Measurements from ENCODE around the gene PI4KA.
"Not testable (repeated sequence)": the region's sequence is repeated elsewhere in the genome, so short reads cannot be mapped to it uniquely, and the experiment has no call there.

PI4KA gene

DNA sequence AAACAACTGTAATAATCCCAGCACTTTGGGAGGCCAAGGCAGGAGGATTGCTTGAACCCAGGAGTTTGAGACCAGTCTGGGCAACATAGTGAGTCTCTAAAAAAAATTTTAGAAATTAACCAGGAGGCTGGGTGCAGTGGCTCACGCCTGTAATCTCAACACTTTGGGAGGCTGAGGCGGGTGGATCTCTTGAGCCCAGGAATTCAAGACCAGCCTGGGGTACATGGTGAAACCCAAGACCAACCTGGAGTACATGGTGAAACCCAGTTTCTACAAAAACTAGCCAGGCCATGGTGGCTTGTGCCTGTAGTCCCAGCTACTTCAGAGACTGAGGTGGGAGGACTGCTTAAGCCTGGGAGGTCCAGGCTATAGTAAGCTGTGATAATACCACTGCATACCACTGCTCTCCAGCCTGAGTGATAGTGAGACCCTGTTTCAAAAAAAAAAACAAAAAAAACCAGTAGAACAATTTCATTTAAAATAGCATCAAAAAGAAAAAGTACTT lies 11.2 kb downstream of the PI4KA start:
- no peak for DNase-seq (ENCODE audit: low read depth in 2 of 2)

DNA sequence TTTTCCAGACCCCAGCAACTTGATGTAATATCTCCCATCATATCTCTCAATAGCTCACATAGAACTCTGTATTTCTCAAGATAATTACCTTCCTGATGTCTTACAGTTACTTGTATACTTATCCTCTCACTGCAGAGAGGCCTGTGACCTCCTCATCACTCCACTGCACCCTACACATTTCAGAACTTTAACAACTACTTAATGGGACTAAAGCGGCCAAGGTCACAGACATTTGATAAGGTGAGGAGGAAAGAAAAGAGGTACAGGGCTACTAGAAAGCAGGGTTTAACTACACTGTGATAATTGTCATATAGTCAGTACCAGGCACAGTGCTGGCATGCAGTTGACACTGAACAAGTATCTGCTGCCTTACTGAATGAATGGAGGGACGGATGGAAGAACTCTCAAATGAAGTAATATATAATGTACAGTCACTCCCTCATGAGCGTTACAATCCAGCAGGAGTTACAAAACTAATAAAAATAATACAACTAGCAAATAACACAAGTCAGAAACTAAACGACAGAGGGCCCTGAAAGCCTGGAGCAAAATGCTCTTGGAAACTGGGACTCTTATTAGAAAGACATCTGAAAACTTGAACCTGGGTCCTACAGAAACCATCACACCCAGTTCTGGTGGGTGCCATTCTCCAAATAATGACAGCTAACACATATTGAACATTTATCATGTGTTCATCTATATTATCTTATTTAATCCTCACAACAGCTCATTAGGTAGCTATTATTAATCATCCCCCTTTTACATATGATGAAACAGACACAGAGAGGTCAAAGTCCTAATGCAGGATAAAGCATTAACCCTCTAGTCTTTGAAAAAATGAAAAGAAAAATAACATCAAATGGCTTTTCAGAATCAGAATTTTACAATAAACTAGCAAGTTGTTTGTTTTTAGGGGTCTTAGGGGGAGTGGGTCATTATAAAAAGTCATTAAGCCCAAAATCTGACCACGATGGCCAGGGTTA lies 14.3 kb downstream of the PI4KA start:
- DNase-seq (ENCODE audit: low read depth in 2 of 2) = no peak

- no peak for DNase-seq (ENCODE audit: low read depth in 2 of 2)
Measured at GRCh38 chr22:20843501-20843900, 15.1 kb downstream of the PI4KA start.

GRCh38 chr22:20840646-20841371 lies 17.8 kb downstream of the PI4KA start:
- no peak for DNase-seq (ENCODE audit: low read depth in 2 of 2)

GRCh38 chr22:20839837-20840645 lies 18.6 kb downstream of the PI4KA start:
- DNase-seq (ENCODE audit: low read depth in 2 of 2) = no peak

- not testable (repeated sequence) for DNase-seq (ENCODE audit: low read depth in 2 of 2)
Measured at GRCh38 chr22:20839354-20839753, 19.3 kb downstream of the PI4KA start.

- DNase-seq (ENCODE audit: low read depth in 2 of 2) = no peak
Measured at GRCh38 chr22:20836987-20837823, 21.4 kb downstream of the PI4KA start.

GRCh38 chr22:20834725-20835124 lies 23.9 kb downstream of the PI4KA start:
- no peak for DNase-seq (ENCODE audit: low read depth in 2 of 2)

- DNase-seq (ENCODE audit: low read depth in 2 of 2) = no peak
Measured at GRCh38 chr22:20834206-20834605, 24.4 kb downstream of the PI4KA start.

- no peak for DNase-seq (ENCODE audit: low read depth in 2 of 2)
Measured at GRCh38 chr22:20833225-20833665, 25.4 kb downstream of the PI4KA start.

DNA sequence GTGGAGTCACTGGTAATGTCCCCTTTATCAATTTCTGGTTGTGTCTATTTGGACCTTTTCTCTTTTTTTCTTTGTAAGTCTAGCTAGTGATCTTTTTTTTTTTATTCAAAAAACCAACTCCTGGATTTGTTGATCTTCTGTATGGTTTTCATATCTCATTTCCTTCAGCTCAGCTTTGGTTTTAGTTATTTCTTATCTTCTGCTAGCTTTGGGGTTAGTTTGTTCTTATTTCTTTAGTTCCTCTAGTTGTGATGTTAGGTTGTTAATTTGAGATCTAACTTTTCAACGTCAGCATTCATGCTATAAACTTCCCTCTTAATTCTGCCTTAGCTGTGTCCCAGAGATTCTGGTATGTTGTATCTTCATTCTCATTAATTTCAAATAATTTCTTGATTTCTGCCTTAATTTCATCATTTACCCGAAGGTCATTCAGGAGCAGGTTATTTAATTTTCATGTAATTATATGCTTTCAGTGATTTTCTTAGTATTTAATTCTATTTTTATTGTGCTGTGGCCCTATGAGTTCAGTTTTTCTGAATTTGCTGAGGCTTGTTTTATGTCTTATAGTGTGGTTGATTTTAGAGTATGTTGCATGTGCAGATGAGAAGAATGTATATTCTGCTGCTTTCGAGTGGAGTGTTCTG lies 29.0 kb downstream of the PI4KA start:
- no peak for DNase-seq (ENCODE audit: low read depth in 2 of 2)

- not testable (repeated sequence) for DNase-seq (ENCODE audit: low read depth in 2 of 2)
Measured at GRCh38 chr22:20826373-20827152, 32.0 kb downstream of the PI4KA start.

- DNase-seq (ENCODE audit: low read depth in 2 of 2) = no peak
Measured at GRCh38 chr22:20825624-20826023, 33.0 kb downstream of the PI4KA start.

DNA sequence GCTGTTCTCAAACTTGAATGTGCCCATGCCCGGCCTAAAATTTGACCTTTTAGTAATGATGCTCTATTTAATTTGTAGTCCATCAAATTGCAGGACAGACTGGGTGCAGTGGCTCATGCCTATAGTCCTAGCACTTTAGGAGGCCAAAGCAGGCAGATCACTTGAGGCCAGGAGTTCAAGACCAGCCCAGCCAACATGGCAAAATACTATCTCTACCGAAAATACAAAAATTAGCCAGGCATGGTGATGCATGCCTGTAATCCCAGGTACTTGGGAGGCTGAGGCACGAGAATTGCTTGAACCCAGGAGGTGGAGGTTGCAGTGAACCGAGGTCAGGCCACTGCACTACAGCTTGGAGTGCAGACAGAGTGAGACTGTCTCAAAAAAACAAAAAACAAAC lies 33.4 kb downstream of the PI4KA start:
- DNase-seq (ENCODE audit: low read depth in 2 of 2) = not testable (repeated sequence)

DNA sequence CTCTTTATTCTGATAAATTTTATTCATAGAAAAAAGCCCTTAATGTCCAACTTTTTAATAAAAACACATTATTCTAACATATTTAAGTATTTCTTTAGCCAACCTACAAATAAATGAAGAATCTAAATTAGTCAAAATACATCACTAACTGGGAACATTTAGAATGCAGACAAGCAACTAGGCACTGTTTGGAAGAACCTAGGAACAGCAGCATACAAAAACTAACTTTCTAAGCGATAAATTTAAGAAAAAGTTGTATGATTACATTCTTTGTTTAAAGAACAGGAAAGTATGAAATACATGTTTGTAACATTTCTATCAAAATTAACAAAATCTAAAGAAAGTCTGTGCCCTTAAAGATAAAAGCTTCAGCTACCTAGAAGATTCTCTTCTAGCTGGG lies 35.3 kb downstream of the PI4KA start:
- no peak for DNase-seq (ENCODE audit: low read depth in 2 of 2)

DNA sequence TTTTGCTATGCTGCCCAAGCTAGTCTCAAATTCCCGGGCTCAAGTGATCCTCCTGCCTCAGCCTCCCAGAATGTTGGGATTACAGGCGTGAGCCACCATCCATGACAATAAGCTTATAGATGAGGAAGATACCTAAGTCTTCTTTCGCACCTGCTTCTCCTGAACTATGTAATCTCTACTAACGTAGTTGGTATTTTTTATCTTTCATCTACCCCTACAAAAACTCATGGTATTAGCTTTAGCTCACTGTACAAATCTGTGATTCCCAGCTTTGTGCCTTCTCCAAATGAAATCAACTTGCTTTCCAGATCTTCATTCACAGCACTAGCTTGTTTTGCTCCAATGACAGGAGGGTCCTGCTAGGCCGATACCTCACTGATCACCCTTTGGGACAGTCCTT lies 36.4 kb downstream of the PI4KA start:
- DNase-seq (ENCODE audit: low read depth in 2 of 2) = no peak

DNA sequence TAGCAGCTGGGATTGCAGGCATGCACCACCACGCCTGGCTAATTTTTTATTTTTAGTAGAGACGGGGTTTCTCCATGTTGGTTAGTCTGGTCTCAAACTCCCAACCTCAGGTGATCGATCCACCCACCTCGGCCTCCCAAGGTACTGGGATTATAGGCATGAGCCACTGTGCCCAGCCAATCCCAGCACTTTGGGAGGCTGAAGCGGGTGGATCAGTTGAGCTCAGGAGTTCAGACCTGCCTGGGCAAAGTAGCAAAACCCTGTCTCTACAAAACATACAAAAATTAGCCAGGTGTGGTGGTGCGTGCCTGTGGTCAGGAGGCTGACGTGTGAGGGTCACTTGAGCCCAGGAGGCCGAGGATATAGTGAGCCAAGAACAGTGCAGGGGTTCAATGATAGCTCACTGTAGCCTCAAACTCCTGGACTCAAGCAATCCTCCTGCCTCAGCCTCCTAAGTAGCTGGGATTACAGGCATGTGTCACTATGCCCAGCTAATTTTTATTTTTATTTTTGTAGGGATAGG lies 36.8 kb downstream of the PI4KA start:
- DNase-seq (ENCODE audit: low read depth in 2 of 2) = not testable (repeated sequence)

- DNase-seq (ENCODE audit: low read depth in 2 of 2) = no peak
Measured at GRCh38 chr22:20819471-20819870, 39.1 kb downstream of the PI4KA start.

GRCh38 chr22:20818471-20818870 lies 40.1 kb downstream of the PI4KA start:
- no peak for DNase-seq (ENCODE audit: low read depth in 2 of 2)

Measured in fibroblast of skin of left biceps (primary cell).